SK-N-MC (cell line): ENCODE measurements around the gene MAPK8.

Source experiments
- DNase-seq: peaks from one replicate; pipeline ENCODE4 v3.0.0-alpha.2; 2011; ENCODE audit warnings: low read depth, low spot score
- H3K27ac ChIP-seq: fragments of 200-600 bp; sonication (generic); 2 replicates; pipeline ENCODE4 v1.5.1; 2016; ENCODE audit warnings: mixed run types
- H3K36me3 ChIP-seq: fragments of 200-600 bp; sonication (generic); 2 replicates; pipeline ENCODE4 v1.6.1; 2017; ENCODE audit warnings: antibody characterized with exemption, low read length, mixed read lengths; ENCODE audit not compliant: insufficient read depth
- H3K4me3 ChIP-seq: fragments of 200-600 bp; sonication (generic); 2 replicates; pipeline ENCODE4 v1.5.1; 2016
- H3K9ac ChIP-seq: fragments of 200-600 bp; sonication (generic); 2 replicates; pipeline ENCODE4 v1.8.0; 2017; ENCODE audit warnings: mixed run types, mixed read lengths; ENCODE audit not compliant: insufficient read length
- H3K9me3 ChIP-seq: fragments of 200-600 bp; sonication (generic); 2 replicates; pipeline ENCODE4 v1.6.1; 2017; ENCODE audit warnings: low read depth, mild to moderate bottlenecking, antibody characterized with exemption, low read length, moderate library complexity, mixed read lengths
- EZH2 ChIP-seq: fragments of 200-600 bp; sonication (generic); IDR thresholded peaks from one replicate; pipeline ENCODE4 v1.6.1; 2017; ENCODE audit warnings: antibody characterized with exemption
- FOXP2 ChIP-seq: optimal IDR thresholded peaks from 2 replicates; pipeline ENCODE3; 2011; ENCODE audit warnings: mild to moderate bottlenecking, moderate library complexity; ENCODE audit not compliant: insufficient read depth; ENCODE audit errors: extremely low read length, control extremely low read depth
- POLR2AphosphoS5 ChIP-seq: IDR thresholded peaks from 2 replicates; pipeline ENCODE4 v1.6.1; 2012; ENCODE audit warnings: mild to moderate bottlenecking, low read depth, low read length, borderline replicate concordance

The MAPK8 gene

GRCh38 chr10:48456808-48457761 lies 150.6 kb downstream of the MAPK8 start:
- TF ChIP-seq EZH2: no peak
- TF ChIP-seq POLR2AphosphoS5: no peak
- TF ChIP-seq FOXP2: no peak
- no peak overlapping the region for H3K27ac ChIP-seq
- no peak for DNase-seq
- H3K9ac ChIP-seq: no peak overlapping the region
- no peaks in the 10 kb centered on the region for H3K9me3 ChIP-seq
- H3K4me3 ChIP-seq: no peak overlapping the region
- H3K36me3 ChIP-seq: no peaks in the 10 kb centered on the region

- H3K36me3 ChIP-seq: no peaks in the 10 kb centered on the region
- TF ChIP-seq FOXP2: no peak
- TF ChIP-seq EZH2: no peak
- TF ChIP-seq POLR2AphosphoS5: no peak
- H3K4me3 ChIP-seq: no peak overlapping the region
- no peaks in the 10 kb centered on the region for H3K9me3 ChIP-seq
- DNase-seq: no peak
- no peak overlapping the region for H3K27ac ChIP-seq
- H3K9ac ChIP-seq: no peak overlapping the region
These were observed 151.6 kb downstream of the MAPK8 start for GRCh38 chr10:48457949-48458661.

GRCh38 chr10:48458662-48459048 lies 152.2 kb downstream of the MAPK8 start:
- DNase-seq: no peak
- H3K9me3 ChIP-seq: no peaks in the 10 kb centered on the region
- no peak overlapping the region for H3K4me3 ChIP-seq
- H3K27ac ChIP-seq: no peak overlapping the region
- no peaks in the 10 kb centered on the region for H3K36me3 ChIP-seq
- H3K9ac ChIP-seq: no peak overlapping the region
- TF ChIP-seq FOXP2 (no peak), EZH2 (no peak), POLR2AphosphoS5 (no peak)

GRCh38 chr10:48459270-48460150 lies 153.0 kb downstream of the MAPK8 start:
- no peak overlapping the region for H3K27ac ChIP-seq
- H3K9me3 ChIP-seq: no peaks in the 10 kb centered on the region
- H3K4me3 ChIP-seq: no peak overlapping the region
- H3K9ac ChIP-seq: no peak overlapping the region
- H3K36me3 ChIP-seq: no peaks in the 10 kb centered on the region
- TF ChIP-seq FOXP2: no peak
- TF ChIP-seq EZH2: no peak
- no peak for DNase-seq

GRCh38 chr10:48460182-48460581 lies 153.7 kb downstream of the MAPK8 start:
- no peak for TF ChIP-seq EZH2
- no peak for TF ChIP-seq POLR2AphosphoS5
- TF ChIP-seq FOXP2: no peak
- Histone ChIP-seq H3K36me3 (no peaks in the 10 kb centered on the region), H3K9ac (no peak overlapping the region), H3K27ac (no peak overlapping the region), H3K9me3 (no peaks in the 10 kb centered on the region), H3K4me3 (no peak overlapping the region)
- no peak for DNase-seq

GRCh38 chr10:48461623-48462481 lies 155.4 kb downstream of the MAPK8 start:
- no peak overlapping the region for H3K27ac ChIP-seq
- H3K36me3 ChIP-seq: no peaks in the 10 kb centered on the region
- no peak for TF ChIP-seq POLR2AphosphoS5
- no peak for TF ChIP-seq FOXP2
- no peak overlapping the region for H3K4me3 ChIP-seq
- no peaks in the 10 kb centered on the region for H3K9me3 ChIP-seq
- DNase-seq: no peak
- no peak overlapping the region for H3K9ac ChIP-seq

GRCh38 chr10:48462482-48463020 lies 156.1 kb downstream of the MAPK8 start:
- DNase-seq: no peak
- H3K9me3 ChIP-seq: no peaks in the 10 kb centered on the region
- H3K4me3 ChIP-seq: no peak overlapping the region
- no peaks in the 10 kb centered on the region for H3K36me3 ChIP-seq
- H3K27ac ChIP-seq: no peak overlapping the region
- TF ChIP-seq POLR2AphosphoS5 (no peak), FOXP2 (no peak), EZH2 (no peak)
- no peak overlapping the region for H3K9ac ChIP-seq
